COLO829 (cell line): Measurements from ENCODE around the gene INSIG1.

Experiments
- DNase-seq: peaks from one replicate; pipeline ENCODE4 v3.0.0; 2012; ENCODE audit warnings: low spot score

Gene INSIG1

GRCh38 chr7:155303039-155303593, 5.4 kb downstream of the INSIG1 start:
- no peak for DNase-seq

DNA sequence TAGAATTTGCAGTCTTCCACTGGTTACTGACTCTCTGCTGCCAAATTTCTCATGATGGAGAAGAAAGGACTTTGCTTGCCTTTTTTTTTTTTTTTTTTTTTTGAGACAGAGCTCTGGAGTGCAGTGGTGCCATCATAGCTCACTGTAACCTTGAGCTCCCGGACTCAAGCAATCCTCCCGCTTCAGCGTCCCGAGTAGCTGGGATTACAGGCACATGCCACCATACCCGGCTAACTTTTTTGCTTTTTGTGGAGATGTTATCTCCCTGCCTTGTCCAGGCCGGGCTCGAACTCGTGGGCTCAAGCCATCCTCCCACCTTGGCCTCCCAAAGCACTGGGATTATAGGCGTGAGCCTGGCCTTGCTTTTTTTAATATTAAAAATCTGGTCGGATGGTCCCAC, 6.2 kb downstream of the INSIG1 start:
- DNase-seq = no peak

DNA sequence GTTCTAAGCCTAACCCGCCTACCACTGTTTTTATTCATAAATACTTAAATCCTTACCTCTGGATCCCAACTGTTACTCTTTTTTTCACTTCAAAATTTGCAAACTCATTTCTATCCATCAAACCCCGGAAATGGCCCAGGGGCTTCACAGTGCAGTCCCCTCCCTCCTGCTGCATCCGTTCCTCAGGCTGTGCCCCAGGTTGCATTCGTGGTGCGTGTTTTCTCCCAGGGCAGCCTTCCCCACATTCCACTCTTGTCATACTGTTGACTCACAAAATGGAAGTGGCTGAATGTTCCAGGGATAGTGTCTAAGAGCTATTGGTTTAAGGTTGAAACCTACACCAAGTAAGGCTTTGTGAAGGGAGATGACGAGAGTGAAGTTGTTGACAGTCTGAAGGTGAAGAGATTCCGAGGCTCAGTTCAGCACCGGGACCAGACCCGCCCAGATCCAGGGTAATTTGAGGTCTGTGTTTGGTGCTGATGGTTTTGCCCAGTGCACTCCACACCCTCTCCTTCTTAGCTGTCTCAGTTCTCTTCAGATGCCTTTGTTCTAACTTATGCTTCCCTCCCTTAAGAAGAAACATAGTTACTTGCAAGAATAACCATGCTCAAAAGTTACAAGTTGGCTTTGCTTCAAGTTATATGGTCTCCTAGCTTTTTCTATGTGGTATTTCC, 7.7 kb downstream of the INSIG1 start:
- no peak for DNase-seq

GRCh38 chr7:155306673-155307470, 9.2 kb downstream of the INSIG1 start:
- no peak for DNase-seq

DNA sequence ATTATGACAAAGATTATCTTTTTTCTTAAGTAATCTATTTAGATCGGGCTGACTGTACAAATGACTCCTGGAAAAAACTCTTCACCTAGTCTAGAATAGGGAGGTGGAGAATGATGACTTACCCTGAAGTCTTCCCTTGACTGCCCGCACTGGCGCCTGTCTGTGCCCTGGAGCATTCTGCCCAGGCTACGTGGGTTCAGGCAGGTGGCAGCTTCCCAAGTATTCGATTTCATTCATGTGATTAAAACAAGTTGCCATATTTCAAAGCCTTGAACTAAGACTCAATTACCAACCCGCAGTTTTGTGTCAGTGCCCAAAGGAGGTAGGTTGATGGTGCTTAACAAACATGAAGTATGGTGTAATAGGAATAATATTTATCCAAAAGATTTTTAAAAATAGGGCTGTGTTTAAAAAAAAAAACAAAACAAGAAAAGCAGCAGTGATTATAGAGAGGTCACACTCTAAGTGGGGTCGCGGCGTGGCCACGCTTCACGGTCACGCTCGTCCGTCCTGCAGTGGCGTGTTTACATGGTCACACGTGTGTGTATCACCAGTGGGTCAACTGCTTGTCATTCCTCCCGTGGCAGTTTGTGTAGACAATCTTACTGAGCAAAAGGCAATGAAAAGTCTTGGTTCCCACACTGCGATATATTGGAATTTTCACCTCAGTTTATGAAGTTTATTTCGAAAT, 10.8 kb downstream of the INSIG1 start:
- DNase-seq = no peak

DNA sequence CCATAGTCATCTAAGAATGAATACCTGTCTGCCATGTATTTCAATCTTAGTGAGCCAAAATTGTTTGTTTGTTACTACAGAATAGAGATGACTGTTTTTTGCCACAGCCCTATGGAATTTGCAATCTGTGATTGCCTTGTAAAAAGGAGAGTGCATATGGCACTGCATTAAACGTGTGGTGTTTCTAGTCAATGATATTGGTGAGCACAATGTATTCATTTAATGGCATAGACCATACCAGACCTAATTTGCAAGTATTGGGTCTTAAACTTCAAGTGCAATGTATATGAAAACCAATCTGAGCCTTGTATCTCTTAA, 11.3 kb downstream of the INSIG1 start:
- DNase-seq = no peak

DNA sequence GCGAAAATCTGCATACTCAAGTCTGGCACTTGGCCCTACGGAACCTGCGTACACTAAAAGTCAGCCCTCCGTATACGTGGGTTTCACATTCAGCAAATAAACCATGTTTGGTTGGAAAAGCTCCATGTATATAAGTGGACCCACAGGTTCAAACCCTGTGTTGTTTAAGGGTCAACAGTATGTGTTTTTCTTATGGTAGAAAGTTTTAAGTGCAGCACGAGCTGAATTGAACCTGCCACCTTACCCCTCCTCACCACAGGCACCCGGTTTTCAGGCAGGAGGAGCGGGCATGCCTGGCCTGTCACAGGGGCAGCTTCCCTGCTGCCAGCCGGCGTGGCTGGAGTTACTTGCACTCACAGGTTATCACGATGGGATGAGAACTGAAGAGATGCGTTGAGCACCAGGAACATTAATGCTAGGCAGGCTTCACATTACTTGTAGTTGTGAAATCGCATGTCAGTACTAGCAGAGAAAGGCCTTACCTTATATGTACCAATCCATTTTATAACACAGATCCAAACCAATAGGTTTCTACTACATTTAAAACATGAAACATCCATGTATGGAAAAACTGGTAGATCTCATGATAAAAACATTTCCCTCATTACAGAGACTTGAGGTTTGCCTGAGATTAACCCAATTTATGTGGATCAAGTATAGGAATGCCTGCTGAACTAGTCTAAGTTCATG, 12.9 kb downstream of the INSIG1 start:
- no peak for DNase-seq

DNA sequence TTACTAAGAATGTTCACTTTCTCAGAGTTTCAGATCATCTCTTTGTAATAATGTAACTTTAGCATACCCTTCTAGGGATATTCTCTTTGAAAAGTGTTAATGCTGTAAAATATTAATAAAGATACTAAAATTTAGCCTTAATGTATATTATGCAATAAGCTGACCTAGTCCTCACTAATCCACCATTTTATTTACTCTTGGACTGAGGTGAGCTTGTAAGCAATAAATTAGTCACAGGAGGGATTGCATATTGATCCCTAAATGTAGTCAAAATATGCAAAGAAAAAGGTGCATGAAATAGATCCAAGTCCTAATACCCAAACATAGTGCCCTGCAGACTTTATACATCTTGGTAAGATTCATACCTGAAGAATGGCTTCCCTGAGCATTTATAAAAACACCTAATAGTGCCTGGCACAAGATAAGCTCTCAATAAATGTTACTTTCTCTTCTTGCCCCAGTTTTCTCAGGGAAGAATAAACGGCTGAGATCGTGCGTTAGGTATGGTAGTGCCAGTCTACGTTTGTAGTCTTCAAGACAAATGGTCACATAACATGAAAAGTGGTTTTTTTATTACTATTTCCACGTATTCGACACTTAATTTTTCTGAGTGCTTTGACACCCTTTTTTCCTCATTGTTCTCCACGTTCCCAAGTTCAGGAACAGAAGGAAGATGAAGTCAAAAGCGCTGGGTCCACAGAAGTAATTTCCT, 14.3 kb downstream of the INSIG1 start:
- DNase-seq = no peak

DNA sequence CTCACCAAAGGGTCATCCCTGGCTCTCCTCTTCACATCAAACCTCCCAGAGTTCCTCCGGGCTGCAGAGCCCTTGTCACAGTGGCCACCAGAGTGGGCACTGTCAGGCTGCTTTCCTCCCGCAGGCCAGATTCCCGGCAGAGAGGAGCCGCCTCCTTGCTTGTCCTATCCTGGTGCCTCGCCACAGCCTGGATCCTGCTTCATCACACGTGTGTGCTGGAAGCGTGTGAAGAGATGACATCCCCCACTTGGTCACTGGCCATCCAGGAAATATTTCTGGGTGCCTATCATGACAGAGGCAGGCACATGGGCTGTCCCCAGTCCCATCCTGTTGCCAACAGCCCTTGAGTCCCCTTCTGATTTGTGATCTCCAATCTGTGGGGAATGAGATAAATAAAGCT, 15.0 kb downstream of the INSIG1 start:
- DNase-seq = no peak

DNA sequence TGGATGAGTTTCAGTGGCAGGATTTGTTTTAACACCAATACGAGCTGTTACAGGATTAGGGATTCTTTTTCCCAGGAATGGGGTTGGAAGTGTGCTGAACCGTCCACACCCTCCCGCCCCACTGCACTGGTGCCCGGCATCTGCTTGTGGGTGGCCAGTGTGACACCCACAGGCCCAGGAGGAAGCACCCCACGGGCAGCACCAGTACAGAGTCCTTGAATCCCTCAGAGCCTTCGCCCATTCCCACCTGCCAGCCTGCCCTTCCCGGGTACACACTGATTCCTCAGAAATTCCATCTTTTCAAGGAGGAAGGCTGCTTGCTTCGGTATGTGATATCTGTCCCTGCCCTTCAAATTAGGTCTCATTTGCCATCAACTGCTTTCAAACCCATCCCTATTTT, 15.4 kb downstream of the INSIG1 start:
- DNase-seq = no peak

- DNase-seq = no peak
These were observed 18.3 kb downstream of the INSIG1 start for GRCh38 chr7:155315977-155316376.

DNA sequence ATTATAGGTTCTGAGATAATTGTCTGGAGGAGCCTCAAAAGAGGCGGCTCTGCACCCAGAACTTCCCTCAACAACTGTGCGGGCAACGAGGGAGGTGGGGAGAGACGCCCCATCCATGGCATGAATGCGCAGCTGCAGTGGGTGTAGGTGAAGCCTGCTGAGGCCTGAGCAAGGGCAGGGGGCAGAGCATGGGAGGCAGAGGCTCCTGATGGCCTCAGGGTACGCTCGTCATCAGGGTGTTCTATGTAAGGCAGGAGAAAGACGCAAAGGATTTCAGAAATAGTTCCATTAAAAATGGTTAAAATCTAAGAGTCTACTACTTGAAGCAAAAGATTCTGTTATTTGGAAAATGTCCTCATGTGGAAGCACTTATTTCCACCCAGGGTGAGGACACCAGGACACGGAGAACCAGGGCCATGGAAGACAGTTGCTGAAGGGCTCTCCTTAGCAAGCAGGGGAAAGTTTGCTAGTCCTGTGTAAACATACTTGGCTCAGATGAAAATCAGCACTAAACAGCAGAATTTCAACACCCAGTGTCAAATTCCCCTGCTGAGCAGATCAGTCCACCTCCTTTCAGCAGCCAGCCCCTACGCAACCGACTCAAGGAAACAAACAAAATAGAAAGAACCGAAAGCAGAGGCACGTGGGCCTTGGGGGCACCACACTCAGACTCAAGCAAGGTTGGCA, 18.9 kb downstream of the INSIG1 start:
- DNase-seq = no peak

DNA sequence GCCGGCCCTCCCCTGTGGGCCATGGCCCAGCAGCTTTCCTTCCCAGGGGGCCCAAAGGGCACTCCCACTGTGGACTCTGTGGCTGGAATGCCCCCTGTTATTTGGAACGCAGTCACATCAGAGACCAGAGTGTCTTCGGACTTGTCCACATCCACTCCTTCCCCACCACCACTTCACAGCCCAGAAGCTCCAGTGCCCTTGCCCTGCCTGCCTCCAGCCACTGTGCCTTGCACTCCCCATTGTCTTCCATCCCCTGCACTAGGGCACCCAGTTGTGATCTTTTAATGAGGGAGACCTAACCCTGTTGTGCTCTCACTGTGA, 19.4 kb downstream of the INSIG1 start:
- DNase-seq = no peak

GRCh38 chr7:155318245-155318644, 20.6 kb downstream of the INSIG1 start:
- DNase-seq = no peak

- no peak for DNase-seq
These were observed 24.9 kb downstream of the INSIG1 start for GRCh38 chr7:155322530-155322929.

DNA sequence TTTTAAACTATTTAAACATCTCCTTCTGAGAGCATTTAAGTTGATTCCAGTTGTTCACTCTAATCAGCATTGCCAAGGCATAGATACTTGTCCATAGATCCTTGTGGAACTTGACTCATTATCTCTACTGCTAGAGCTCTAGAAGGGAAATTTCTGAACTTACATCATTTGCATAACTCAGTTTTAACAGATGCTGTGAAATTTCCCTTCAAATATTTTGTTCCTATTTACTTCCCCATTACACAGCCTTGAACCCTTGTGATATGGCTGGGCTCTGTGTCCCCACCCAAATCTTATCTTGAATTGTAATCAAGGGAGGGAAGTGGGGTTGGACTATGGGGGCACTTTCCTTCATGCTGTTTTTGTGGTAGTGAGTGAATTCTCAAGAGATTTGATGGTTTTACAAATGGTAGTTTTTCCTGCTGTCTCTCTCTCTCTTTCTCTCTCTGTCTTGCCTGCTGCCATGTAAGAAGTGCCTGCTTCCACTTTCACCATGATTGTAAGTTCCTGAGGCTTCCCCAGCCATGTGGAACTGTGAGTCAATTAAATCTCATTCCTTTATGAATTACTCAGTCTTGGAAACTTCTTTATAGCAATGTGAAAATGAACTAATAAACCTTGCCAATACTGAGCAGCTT, 25.4 kb downstream of the INSIG1 start:
- no peak for DNase-seq

GRCh38 chr7:155324012-155324917, 26.6 kb downstream of the INSIG1 start:
- no peak for DNase-seq

GRCh38 chr7:155324918-155325235, 27.2 kb downstream of the INSIG1 start:
- DNase-seq = no peak

DNA sequence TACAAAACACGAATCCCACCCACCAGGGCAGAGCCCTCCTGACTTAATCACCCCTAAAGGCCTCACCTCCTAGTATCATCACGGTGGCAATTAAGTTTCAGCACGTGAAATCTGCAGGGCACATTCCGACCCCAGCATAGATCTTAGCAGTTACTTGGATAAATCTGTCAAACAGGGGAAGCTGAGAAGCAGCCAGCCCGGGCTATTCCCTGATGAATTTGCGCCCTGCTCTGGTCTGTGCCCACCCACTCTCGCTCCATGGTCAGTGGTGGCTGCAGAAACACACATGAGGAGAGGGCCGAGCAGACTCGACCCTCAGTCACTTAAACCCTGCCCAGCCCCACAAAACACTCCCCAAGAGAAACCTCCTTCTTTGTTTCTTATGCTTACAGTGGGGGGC, 28.7 kb downstream of the INSIG1 start:
- DNase-seq = no peak
